Dedifferentiated amniotic fluid mesenchymal stem cell (primary cell): Measurements from ENCODE around the gene WWOX.

Experiments
- DNase-seq: peaks from one replicate; pipeline ENCODE4 v3.0.0-alpha.2; 2016; ENCODE audit errors: extremely low spot score

The WWOX gene

GRCh38 chr16:78194948-78195347 lies 95.5 kb downstream of the WWOX start:
- no peak for DNase-seq

GRCh38 chr16:78195797-78196196 lies 96.3 kb downstream of the WWOX start:
- DNase-seq, result no peak

- DNase-seq, result no peak
These were observed 97.0 kb downstream of the WWOX start for GRCh38 chr16:78196502-78196901.

- DNase-seq, result no peak
These were observed 98.8 kb downstream of the WWOX start for GRCh38 chr16:78198288-78198687.

- no peak for DNase-seq
These were observed 100.0 kb downstream of the WWOX start for GRCh38 chr16:78199325-78200022.

GRCh38 chr16:78200023-78200389 lies 100.6 kb downstream of the WWOX start:
- DNase-seq, result no peak

- no peak for DNase-seq
These were observed 101.2 kb downstream of the WWOX start for GRCh38 chr16:78200623-78201096.

GRCh38 chr16:78205506-78205905 lies 106.1 kb downstream of the WWOX start:
- no peak for DNase-seq

GRCh38 chr16:78206623-78207223 lies 107.3 kb downstream of the WWOX start:
- DNase-seq, result no peak

GRCh38 chr16:78209951-78210661 lies 110.7 kb downstream of the WWOX start:
- DNase-seq, result no peak

GRCh38 chr16:78211020-78211599 lies 111.7 kb downstream of the WWOX start:
- no peak for DNase-seq

GRCh38 chr16:78211946-78212345 lies 112.5 kb downstream of the WWOX start:
- DNase-seq, result no peak

- no peak for DNase-seq
These were observed 113.2 kb downstream of the WWOX start for GRCh38 chr16:78212674-78213073.

- DNase-seq, result no peak
These were observed 114.3 kb downstream of the WWOX start for GRCh38 chr16:78213751-78214150.

GRCh38 chr16:78215222-78215621 lies 115.8 kb downstream of the WWOX start:
- no peak for DNase-seq

- no peak for DNase-seq
These were observed 116.8 kb downstream of the WWOX start for GRCh38 chr16:78216166-78216745.

- DNase-seq, result no peak
These were observed 117.8 kb downstream of the WWOX start for GRCh38 chr16:78217276-78217675.

- DNase-seq, result no peak
These were observed 118.8 kb downstream of the WWOX start for GRCh38 chr16:78218279-78218678.

GRCh38 chr16:78218856-78219651 lies 119.6 kb downstream of the WWOX start:
- no peak for DNase-seq

GRCh38 chr16:78220571-78220970 lies 121.1 kb downstream of the WWOX start:
- no peak for DNase-seq

- no peak for DNase-seq
These were observed 122.4 kb downstream of the WWOX start for GRCh38 chr16:78221892-78222291.
